AG09319 (cell line): Measurements from ENCODE around the gene B4GALT1.

Experiments used
- DNase-seq: peaks from one replicate; pipeline ENCODE4 v3.0.0-alpha.2; 2010; ENCODE audit warnings: low read depth; ENCODE audit errors: extremely low read depth
- TF ChIP-seq, protein P1 (sequence below): IDR thresholded peaks from 2 replicates; pipeline ENCODE4 v1.5.1; 2011; ENCODE audit warnings: low read depth, mild to moderate bottlenecking, inconsistent platforms, low read length, moderate library complexity

The B4GALT1 gene

GRCh38 chr9:33159777-33160127 is 7.4 kb downstream of the B4GALT1 start:
- DNase-seq: no peak
- TF ChIP-seq, protein P1, sequence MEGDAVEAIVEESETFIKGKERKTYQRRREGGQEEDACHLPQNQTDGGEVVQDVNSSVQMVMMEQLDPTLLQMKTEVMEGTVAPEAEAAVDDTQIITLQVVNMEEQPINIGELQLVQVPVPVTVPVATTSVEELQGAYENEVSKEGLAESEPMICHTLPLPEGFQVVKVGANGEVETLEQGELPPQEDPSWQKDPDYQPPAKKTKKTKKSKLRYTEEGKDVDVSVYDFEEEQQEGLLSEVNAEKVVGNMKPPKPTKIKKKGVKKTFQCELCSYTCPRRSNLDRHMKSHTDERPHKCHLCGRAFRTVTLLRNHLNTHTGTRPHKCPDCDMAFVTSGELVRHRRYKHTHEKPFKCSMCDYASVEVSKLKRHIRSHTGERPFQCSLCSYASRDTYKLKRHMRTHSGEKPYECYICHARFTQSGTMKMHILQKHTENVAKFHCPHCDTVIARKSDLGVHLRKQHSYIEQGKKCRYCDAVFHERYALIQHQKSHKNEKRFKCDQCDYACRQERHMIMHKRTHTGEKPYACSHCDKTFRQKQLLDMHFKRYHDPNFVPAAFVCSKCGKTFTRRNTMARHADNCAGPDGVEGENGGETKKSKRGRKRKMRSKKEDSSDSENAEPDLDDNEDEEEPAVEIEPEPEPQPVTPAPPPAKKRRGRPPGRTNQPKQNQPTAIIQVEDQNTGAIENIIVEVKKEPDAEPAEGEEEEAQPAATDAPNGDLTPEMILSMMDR: no peak

GRCh38 chr9:33158843-33159776 is 8.0 kb downstream of the B4GALT1 start:
- DNase-seq: no peak
- TF ChIP-seq, protein P1: no peak

DNA sequence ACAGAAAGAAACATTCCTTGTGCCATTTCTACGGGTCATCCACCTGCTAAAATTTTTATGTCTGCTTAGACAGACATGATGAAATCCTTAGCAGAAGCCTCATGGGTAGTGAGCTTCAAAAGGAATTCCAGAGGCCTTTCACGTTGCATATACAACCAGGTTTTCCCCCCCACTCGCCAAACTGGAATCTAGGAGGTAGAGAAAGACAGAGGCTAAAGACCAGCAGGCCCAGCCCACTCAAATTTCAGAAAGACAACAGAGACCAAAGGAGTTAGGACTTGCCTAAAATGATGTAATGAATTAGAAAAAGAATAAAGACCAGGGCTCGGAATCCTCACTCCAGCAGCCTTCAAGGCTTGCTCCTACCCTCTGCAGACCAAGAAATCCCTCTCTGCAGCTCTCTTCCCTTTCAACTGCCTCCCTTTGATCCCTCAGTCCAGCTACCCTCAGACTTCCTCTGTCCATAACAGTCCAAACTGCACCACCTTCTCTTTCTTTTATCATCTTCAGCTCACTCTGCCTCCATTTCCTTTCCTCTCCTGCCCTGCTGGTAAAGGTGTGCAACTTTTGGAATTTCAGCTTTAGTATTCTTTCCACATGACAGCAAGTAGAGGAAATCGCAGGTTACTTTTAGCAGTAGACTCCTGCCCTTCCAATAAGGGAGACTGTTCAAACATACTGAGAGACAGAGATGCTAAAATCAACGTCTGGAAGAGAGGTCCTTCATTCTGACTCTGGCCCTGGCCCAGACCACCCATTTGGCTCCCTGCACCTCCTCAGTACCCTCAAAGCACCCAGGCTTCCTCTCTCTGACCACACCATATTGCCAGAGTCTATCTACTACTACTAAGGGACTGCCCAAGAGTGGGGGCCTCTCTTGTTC is 8.9 kb downstream of the B4GALT1 start:
- TF ChIP-seq, protein P1: no peak
- no peak for DNase-seq

- DNase-seq: no peak
- TF ChIP-seq, protein P1: no peak
Observed at GRCh38 chr9:33155393-33155792, 11.7 kb downstream of the B4GALT1 start.

DNA sequence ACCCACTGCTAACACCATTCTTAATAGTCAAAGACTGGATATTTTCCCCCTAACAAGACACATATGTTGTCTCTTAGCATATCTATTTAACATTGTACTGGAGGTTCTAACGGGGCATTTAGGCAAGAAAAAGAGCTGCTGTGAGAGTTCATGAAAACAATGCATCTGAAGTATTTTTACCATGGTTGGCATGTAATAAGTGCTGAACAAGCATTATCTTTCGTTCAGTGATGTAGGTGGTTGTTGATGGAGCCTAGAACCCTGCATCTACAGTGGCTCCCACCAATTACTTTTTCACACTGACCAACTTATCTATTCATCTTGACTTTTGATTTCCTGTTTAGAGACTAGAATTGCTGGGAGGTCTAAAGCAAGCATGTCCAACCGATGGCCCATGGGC is 12.8 kb downstream of the B4GALT1 start:
- TF ChIP-seq, protein P1: no peak
- DNase-seq: no peak

- DNase-seq: no peak
- TF ChIP-seq, protein P1: no peak
Observed at GRCh38 chr9:33153666-33154065, 13.5 kb downstream of the B4GALT1 start.

- TF ChIP-seq, protein P1: no peak
- no peak for DNase-seq
Observed at GRCh38 chr9:33153001-33153400, 14.1 kb downstream of the B4GALT1 start.
